K562 (cell line): ENCODE results near the gene PGPEP1. TPM values are rescaled to one million over a fixed set of nuclear protein-coding genes. Genes with fewer than 3 reads are reported as not detected.
A peak's percentile ranks its signal among the peaks of the same experiment; 100 is the strongest.

ENCODE experiments used
- CBFA2T2 ChIP-seq: fragments of 450-650 bp; conservative IDR thresholded peaks from 2 replicates; pipeline ENCODE4 v1.6.1; 2017; ENCODE audit warnings: mild to moderate bottlenecking
- CHCHD3 ChIP-seq: fragments of 250-450 bp; sonication (Bioruptor Pico); IDR thresholded peaks from 2 replicates; pipeline ENCODE4 v2.1.2; 2022; ENCODE audit warnings: mild to moderate bottlenecking
- HMG20B ChIP-seq: fragments of 250-450 bp; sonication (Bioruptor Pico); IDR thresholded peaks from 2 replicates; pipeline ENCODE4 v1.5.0; 2021; ENCODE audit warnings: mild to moderate bottlenecking
- HNRNPL ChIP-seq: fragments of 200-400 bp; formaldehyde crosslinking; IDR thresholded peaks from 2 replicates; pipeline ENCODE4 v1.6.1; 2017; ENCODE audit warnings: low read depth, mild to moderate bottlenecking, low read length
- KLF1 ChIP-seq: fragments of 450-650 bp; IDR thresholded peaks from 2 replicates; pipeline ENCODE4 v1.6.1; 2016; ENCODE audit warnings: missing genetic modification characterization, missing compliant biosample characterization
- NBN ChIP-seq: fragments of 450-650 bp; IDR thresholded peaks from 2 replicates; pipeline ENCODE4 v1.6.1; 2016; ENCODE audit warnings: low read depth, mild to moderate bottlenecking
- NCOA1 ChIP-seq: fragments of 450-650 bp; IDR thresholded peaks from 2 replicates; pipeline ENCODE4 v1.6.1; 2016; ENCODE audit warnings: low read depth
- PTBP1 ChIP-seq: fragments of 200-400 bp; formaldehyde crosslinking; IDR thresholded peaks from 2 replicates; pipeline ENCODE4 v1.6.1; 2017; ENCODE audit warnings: low read depth, low read length
- RBFOX2 ChIP-seq: fragments of 200-400 bp; formaldehyde crosslinking; IDR thresholded peaks from 2 replicates; pipeline ENCODE4 v1.6.1; 2017; ENCODE audit warnings: low read depth, mild to moderate bottlenecking, low read length, moderate library complexity
- RBM14 ChIP-seq: fragments of 200-400 bp; formaldehyde crosslinking; IDR thresholded peaks from 2 replicates; pipeline ENCODE4 v1.6.1; 2018; ENCODE audit warnings: low read depth, mild to moderate bottlenecking, low read length, moderate library complexity, borderline replicate concordance; ENCODE audit not compliant: insufficient read depth
- SMAD4 ChIP-seq: fragments of 250-450 bp; sonication (Bioruptor Pico); conservative IDR thresholded peaks from 2 replicates; pipeline ENCODE4 v1.8.0; 2021; ENCODE audit warnings: inconsistent platforms, mild to moderate bottlenecking, moderate library complexity
- SNIP1 ChIP-seq: fragments of 450-650 bp; IDR thresholded peaks from 2 replicates; pipeline ENCODE4 v1.7.1; 2017; ENCODE audit warnings: low read depth, mild to moderate bottlenecking
- YBX1 ChIP-seq: fragments of 450-650 bp; IDR thresholded peaks from 2 replicates; pipeline ENCODE4 v1.7.1; 2016; ENCODE audit warnings: mild to moderate bottlenecking
- ZNF23 ChIP-seq: fragments of 250-450 bp; sonication (Bioruptor Pico); IDR thresholded peaks from 2 replicates; pipeline ENCODE4 v1.4.0; 2020; ENCODE audit warnings: mild to moderate bottlenecking
- ZNF347 ChIP-seq: fragments of 450-650 bp; formaldehyde crosslinking; IDR thresholded peaks from 2 replicates; pipeline ENCODE4 v1.4.0; 2020; ENCODE audit warnings: low read depth, mild to moderate bottlenecking, moderate library complexity
- ZNF354B ChIP-seq: fragments of 250-450 bp; sonication (Bioruptor Pico); IDR thresholded peaks from 2 replicates; pipeline ENCODE4 v1.4.0; 2020
- ZNF431 ChIP-seq: sonication (generic); formaldehyde crosslinking; IDR thresholded peaks from 2 replicates; pipeline ENCODE4 v1.8.0; 2022; ENCODE audit warnings: mild to moderate bottlenecking, missing genetic modification reagents
- ZSCAN29 ChIP-seq: fragments of 450-650 bp; IDR thresholded peaks from 2 replicates; pipeline ENCODE4 v1.6.1; 2017
- polyA plus RNA-seq, 8 experiments: library from polyadenylated mRNA; depleted of rRNA in 4 of 8; stranded (reverse) in 5 of 8; unstranded in 3 of 8; fragments of >200 nt; fragmentation: Nextera tagmentation in 2 of 8; fragmentation: Illumina TruSeq in 1 of 8; extraction: Ambion mirVana in 2 of 8; extraction: Trizol in 1 of 8; gene quantifications; 2 replicates each; pipeline versions ENCODE4 v1.2.1 to v1.2.3, GENCODE V29; 2011 to 2014; ENCODE audit warnings: inconsistent platforms in 1 of 8, missing spikeins in 1 of 8
- total RNA-seq, 7 experiments: library from RNA; depleted of rRNA in 6 of 7; stranded (reverse); fragments of >200 nt in 6 of 7; fragmentation: Illumina TruSeq in 2 of 7; extraction: Trizol in 2 of 7; gene quantifications; 2 replicates each; pipeline versions ENCODE4 v1.2.1 to v1.2.3, GENCODE V29; 2011 to 2021; ENCODE audit warnings: low replicate concordance in 1 of 7
- TF ChIP-seq, protein P1 (sequence below): sonication (generic); formaldehyde crosslinking; IDR thresholded peaks from 2 replicates; pipeline ENCODE4 v1.8.1; 2023; ENCODE audit warnings: mild to moderate bottlenecking, missing genetic modification reagents
- TF ChIP-seq, protein P2 (sequence below): fragments of 250-450 bp; sonication (Bioruptor Pico); IDR thresholded peaks from 2 replicates; pipeline ENCODE4 v1.5.0; 2021
- TF ChIP-seq, protein P3 (sequence below), 2 experiments: fragments of 450-650 bp; formaldehyde crosslinking in 1 of 2; IDR thresholded peaks; 2 replicates each; pipeline versions ENCODE4 v1.4.0 to v1.6.1; 2014 to 2020; ENCODE audit warnings: mild to moderate bottlenecking in 2 of 2, borderline replicate concordance in 1 of 2, low read depth in 1 of 2

The PGPEP1 gene
- total and polyA plus RNA-seq, 9 of the 15 experiments (the other 6 are each of a cell fraction or from before 2014, with no cell fraction given) = 10.0 to 69.6 (median 33.5) TPM

DNA sequence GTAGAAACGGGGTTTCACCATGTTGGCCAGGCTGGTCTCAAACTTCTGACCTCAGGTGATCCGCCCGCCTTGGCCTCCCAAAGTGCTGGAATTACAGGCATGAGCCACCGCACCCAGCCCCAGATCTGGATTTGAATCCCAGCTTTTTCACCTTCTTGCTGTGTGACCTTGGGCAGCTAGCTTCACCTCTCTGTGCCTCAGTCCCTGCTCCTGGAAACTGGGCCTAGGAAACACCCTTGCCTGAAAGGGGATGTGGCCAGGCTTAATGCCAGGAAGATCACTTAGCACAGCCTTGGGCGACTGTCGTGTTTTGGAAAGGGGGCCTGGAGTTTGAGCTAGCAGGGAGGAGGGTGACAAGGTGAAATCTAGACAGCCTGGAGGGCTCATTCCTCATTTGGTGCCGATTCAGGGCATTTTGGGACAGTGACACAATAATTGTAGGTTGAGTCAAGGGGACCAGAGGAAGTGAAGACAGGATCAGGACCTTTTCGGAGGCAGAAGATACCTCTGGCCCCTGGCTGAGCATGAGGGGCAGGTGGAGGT lies 1.8 kb downstream of the PGPEP1 start (continued):
- TF ChIP-seq SMAD4 (no peak), ZSCAN29 (no peak), HMG20B (CRISPR knock-in tag) (no peak), ZNF354B (CRISPR knock-in tag) (no peak), ZNF23 (no peak), RBM14 (no peak), YBX1 (no peak), NBN (no peak), RBFOX2 (0 out of 2 replicates have a peak, but pooled peaks have one; percentile 10), CBFA2T2 (no peak), KLF1 (tag) (no peak), CHCHD3 (CRISPR knock-in tag) (no peak), HNRNPL (no peak), ZNF347 (no peak), PTBP1 (0 out of 2 replicates have a peak, but pooled peaks have one; percentile 62), SNIP1 (no peak), NCOA1 (no peak), ZNF431 (0 out of 2 replicates have a peak, but pooled peaks have one; percentile 31)
- TF ChIP-seq, protein P1, sequence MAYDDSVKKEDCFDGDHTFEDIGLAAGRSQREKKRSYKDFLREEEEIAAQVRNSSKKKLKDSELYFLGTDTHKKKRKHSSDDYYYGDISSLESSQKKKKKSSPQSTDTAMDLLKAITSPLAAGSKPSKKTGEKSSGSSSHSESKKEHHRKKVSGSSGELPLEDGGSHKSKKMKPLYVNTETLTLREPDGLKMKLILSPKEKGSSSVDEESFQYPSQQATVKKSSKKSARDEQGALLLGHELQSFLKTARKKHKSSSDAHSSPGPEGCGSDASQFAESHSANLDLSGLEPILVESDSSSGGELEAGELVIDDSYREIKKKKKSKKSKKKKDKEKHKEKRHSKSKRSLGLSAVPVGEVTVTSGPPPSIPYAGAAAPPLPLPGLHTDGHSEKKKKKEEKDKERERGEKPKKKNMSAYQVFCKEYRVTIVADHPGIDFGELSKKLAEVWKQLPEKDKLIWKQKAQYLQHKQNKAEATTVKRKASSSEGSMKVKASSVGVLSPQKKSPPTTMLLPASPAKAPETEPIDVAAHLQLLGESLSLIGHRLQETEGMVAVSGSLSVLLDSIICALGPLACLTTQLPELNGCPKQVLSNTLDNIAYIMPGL (CRISPR knock-in tag) = no peak
- TF ChIP-seq, protein P2, sequence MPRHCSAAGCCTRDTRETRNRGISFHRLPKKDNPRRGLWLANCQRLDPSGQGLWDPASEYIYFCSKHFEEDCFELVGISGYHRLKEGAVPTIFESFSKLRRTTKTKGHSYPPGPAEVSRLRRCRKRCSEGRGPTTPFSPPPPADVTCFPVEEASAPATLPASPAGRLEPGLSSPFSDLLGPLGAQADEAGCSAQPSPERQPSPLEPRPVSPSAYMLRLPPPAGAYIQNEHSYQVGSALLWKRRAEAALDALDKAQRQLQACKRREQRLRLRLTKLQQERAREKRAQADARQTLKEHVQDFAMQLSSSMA = no peak
- TF ChIP-seq, protein P3, sequence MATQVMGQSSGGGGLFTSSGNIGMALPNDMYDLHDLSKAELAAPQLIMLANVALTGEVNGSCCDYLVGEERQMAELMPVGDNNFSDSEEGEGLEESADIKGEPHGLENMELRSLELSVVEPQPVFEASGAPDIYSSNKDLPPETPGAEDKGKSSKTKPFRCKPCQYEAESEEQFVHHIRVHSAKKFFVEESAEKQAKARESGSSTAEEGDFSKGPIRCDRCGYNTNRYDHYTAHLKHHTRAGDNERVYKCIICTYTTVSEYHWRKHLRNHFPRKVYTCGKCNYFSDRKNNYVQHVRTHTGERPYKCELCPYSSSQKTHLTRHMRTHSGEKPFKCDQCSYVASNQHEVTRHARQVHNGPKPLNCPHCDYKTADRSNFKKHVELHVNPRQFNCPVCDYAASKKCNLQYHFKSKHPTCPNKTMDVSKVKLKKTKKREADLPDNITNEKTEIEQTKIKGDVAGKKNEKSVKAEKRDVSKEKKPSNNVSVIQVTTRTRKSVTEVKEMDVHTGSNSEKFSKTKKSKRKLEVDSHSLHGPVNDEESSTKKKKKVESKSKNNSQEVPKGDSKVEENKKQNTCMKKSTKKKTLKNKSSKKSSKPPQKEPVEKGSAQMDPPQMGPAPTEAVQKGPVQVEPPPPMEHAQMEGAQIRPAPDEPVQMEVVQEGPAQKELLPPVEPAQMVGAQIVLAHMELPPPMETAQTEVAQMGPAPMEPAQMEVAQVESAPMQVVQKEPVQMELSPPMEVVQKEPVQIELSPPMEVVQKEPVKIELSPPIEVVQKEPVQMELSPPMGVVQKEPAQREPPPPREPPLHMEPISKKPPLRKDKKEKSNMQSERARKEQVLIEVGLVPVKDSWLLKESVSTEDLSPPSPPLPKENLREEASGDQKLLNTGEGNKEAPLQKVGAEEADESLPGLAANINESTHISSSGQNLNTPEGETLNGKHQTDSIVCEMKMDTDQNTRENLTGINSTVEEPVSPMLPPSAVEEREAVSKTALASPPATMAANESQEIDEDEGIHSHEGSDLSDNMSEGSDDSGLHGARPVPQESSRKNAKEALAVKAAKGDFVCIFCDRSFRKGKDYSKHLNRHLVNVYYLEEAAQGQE (IDR thresholded peaks at IDR 0.05; ENCODE audit: borderline replicate concordance) = no peak
- TF ChIP-seq, protein P3 (CRISPR knock-in tag; IDR thresholded peaks at IDR 0.05; ENCODE audit: low read depth) = no peak
